DND-41 (cell line): Measurements from ENCODE around the gene SPINT2.

Experiments used
- ATAC-seq: fragments of 200-7000 bp; cut with Tn5 transposase; 3 replicates; pipeline ENCODE4 v1.9.1; 2021; ENCODE audit warnings: low read depth; ENCODE audit not compliant: insufficient read depth
- DNase-seq: peaks from one replicate; pipeline ENCODE4 v3.0.0-alpha.2; 2020
- H2AFZ ChIP-seq: 2 replicates; pipeline ENCODE4 v1.6.0; 2012; ENCODE audit warnings: low read depth, low read length
- H3K27ac ChIP-seq: 2 replicates; pipeline ENCODE4 v1.5.1; 2012; ENCODE audit warnings: low read length, inconsistent platforms
- H3K27me3 ChIP-seq: fragments of 200-600 bp; sonication (generic); 2 replicates; pipeline ENCODE4 v1.6.0; 2012; ENCODE audit warnings: low read length, mild to moderate bottlenecking, inconsistent platforms; ENCODE audit not compliant: insufficient read depth, poor library complexity
- H3K36me3 ChIP-seq: 2 replicates; pipeline ENCODE4 v1.5.1; 2012; ENCODE audit warnings: low read length, inconsistent platforms; ENCODE audit not compliant: insufficient read depth
- H3K4me1 ChIP-seq: 2 replicates; pipeline ENCODE4 v1.5.1; 2012; ENCODE audit warnings: mild to moderate bottlenecking, low read length; ENCODE audit not compliant: insufficient read depth
- H3K4me2 ChIP-seq: 2 replicates; pipeline ENCODE4 v1.6.0; 2012; ENCODE audit warnings: mild to moderate bottlenecking, moderate library complexity, low read length, inconsistent platforms; ENCODE audit not compliant: insufficient read depth
- H3K4me3 ChIP-seq, 2 experiments: fragments of 200-600 bp in 1 of 2; shearing (Covaris generic) in 1 of 2; 2 replicates each; pipeline ENCODE4 v1.5.1; 2012 to 2016; ENCODE audit warnings: inconsistent platforms in 2 of 2, low read length in 2 of 2, mild to moderate bottlenecking in 2 of 2, low read depth in 1 of 2, moderate library complexity in 1 of 2
- H3K79me2 ChIP-seq: 2 replicates; pipeline ENCODE4 v1.6.0; 2012; ENCODE audit warnings: low read length, inconsistent platforms; ENCODE audit not compliant: insufficient read depth
- H3K9ac ChIP-seq: 2 replicates; pipeline ENCODE4 v1.6.0; 2012; ENCODE audit warnings: low read depth, mild to moderate bottlenecking, inconsistent platforms, low read length, moderate library complexity
- H3K9me3 ChIP-seq: 2 replicates; pipeline ENCODE4 v1.5.1; 2012; ENCODE audit warnings: low read length, moderate library complexity, mild to moderate bottlenecking, inconsistent platforms; ENCODE audit not compliant: insufficient read depth, severe bottlenecking
- H4K20me1 ChIP-seq: 2 replicates; pipeline ENCODE4 v1.6.0; 2012; ENCODE audit warnings: low read length; ENCODE audit not compliant: insufficient read depth
- CTCF ChIP-seq: IDR thresholded peaks from 2 replicates; pipeline ENCODE4 v1.5.1; 2012; ENCODE audit warnings: borderline replicate concordance, low read length, moderate library complexity, mild to moderate bottlenecking; ENCODE audit not compliant: poor library complexity, severe bottlenecking; ENCODE audit errors: extremely low read depth
- EZH2 ChIP-seq: IDR thresholded peaks from 3 replicates; pipeline ENCODE4 v1.6.1; 2012; ENCODE audit warnings: borderline replicate concordance, low read depth, mild to moderate bottlenecking, moderate library complexity, low read length, inconsistent platforms; ENCODE audit not compliant: severe bottlenecking

The SPINT2 gene

GRCh38 chr19:38340927-38341326, 76.6 kb downstream of the SPINT2 start:
- Histone ChIP-seq H4K20me1 (peaks cover 10% of the 10 kb centered on the region), H2AFZ (no peak overlapping the region), H3K9ac (no peak overlapping the region), H3K79me2 (peaks cover 4% of the 10 kb centered on the region; the same call in 1 of the 2 replicates), H3K4me3 (no peak overlapping the region), H3K4me1 (peaks cover 16% of the 10 kb centered on the region), H3K27me3 (no peaks in the 10 kb centered on the region), H3K4me2 (no peak overlapping the region), H3K27ac (no peak overlapping the region), H3K36me3 (peaks cover 18% of the 10 kb centered on the region), H3K9me3 (no peaks in the 10 kb centered on the region)
- no peak for DNase-seq
- ATAC-seq: no peak
- TF ChIP-seq EZH2: no peak
- TF ChIP-seq CTCF: no peak
